ENCODE results near the gene STOML1. TPM values are rescaled to one million over a fixed set of nuclear protein-coding genes. Genes with fewer than 3 reads are reported as not detected.

STOML1 gene
- total RNA-seq, 3 donors from 2014 or later = 11.5 to 13.4 (median 12.4) TPM

- no peaks in the 10 kb centered on the region for H3K9me3 ChIP-seq
- DNase-seq (no peak), ATAC-seq (no peak)
- no peaks in the 10 kb centered on the region for H3K36me3 ChIP-seq (ENCODE audit: low read depth)
- no peak overlapping the region for H3K4me3 ChIP-seq
- intact Hi-C loops (cut with DNase I, micrococcal nuclease) = no loop called here
- TF ChIP-seq, protein P1, sequence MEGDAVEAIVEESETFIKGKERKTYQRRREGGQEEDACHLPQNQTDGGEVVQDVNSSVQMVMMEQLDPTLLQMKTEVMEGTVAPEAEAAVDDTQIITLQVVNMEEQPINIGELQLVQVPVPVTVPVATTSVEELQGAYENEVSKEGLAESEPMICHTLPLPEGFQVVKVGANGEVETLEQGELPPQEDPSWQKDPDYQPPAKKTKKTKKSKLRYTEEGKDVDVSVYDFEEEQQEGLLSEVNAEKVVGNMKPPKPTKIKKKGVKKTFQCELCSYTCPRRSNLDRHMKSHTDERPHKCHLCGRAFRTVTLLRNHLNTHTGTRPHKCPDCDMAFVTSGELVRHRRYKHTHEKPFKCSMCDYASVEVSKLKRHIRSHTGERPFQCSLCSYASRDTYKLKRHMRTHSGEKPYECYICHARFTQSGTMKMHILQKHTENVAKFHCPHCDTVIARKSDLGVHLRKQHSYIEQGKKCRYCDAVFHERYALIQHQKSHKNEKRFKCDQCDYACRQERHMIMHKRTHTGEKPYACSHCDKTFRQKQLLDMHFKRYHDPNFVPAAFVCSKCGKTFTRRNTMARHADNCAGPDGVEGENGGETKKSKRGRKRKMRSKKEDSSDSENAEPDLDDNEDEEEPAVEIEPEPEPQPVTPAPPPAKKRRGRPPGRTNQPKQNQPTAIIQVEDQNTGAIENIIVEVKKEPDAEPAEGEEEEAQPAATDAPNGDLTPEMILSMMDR (IDR thresholded peaks at IDR 0.05) = no peak
- H3K4me1 ChIP-seq (ENCODE audit: low read depth) = peaks cover 15% of the 10 kb centered on the region
Measured at GRCh38 chr15:73952171-73952912, 39.8 kb downstream of the STOML1 start.

GRCh38 chr15:73951601-73952000, 40.5 kb downstream of the STOML1 start:
- intact Hi-C loops (cut with DNase I, micrococcal nuclease) = no loop called here
- TF ChIP-seq, protein P1 (IDR thresholded peaks at IDR 0.05) = no peak
- Histone ChIP-seq H3K4me3 (no peak overlapping the region), H3K4me1 (ENCODE audit: low read depth) (peaks cover 15% of the 10 kb centered on the region), H3K9me3 (no peaks in the 10 kb centered on the region), H3K36me3 (ENCODE audit: low read depth) (no peaks in the 10 kb centered on the region)
- no peak for DNase-seq
- no peak for ATAC-seq

- ATAC-seq (peak; percentile 86), DNase-seq (peak; percentile 82 to 86 (median 85))
- intact Hi-C loops (cut with DNase I, micrococcal nuclease) = no loop called here
- H3K4me1 ChIP-seq (ENCODE audit: low read depth) = peaks cover 15% of the 10 kb centered on the region
- TF ChIP-seq, protein P1 (IDR thresholded peaks at IDR 0.05) = peak; percentile 41
- H3K36me3 ChIP-seq (ENCODE audit: low read depth) = no peaks in the 10 kb centered on the region
- no peak overlapping the region for H3K4me3 ChIP-seq
- H3K9me3 ChIP-seq = no peaks in the 10 kb centered on the region
Measured at GRCh38 chr15:73950831-73951561, 41.1 kb downstream of the STOML1 start.

DNA sequence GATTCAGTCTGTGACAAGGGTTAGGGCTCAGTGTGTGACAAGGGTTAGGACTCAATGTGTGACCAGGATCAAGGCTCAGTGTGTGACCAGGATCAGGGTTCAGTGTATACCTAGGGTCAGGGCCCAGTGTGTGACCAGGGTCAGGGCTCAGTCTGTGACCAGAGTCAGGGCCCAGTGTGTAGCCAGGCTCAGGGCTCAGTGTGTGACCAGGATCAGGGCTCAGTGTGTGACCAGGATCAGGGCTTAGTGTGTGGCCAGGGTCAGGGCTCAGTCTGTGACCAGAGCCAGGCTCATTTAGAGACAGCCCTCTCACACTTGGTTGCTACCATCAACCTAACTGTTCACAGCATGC, 41.6 kb downstream of the STOML1 start:
- intact Hi-C loops (cut with DNase I, micrococcal nuclease) = no loop called here
- ATAC-seq (no peak), DNase-seq (no peak)
- TF ChIP-seq, protein P1 (IDR thresholded peaks at IDR 0.05) = no peak
- Histone ChIP-seq H3K4me1 (ENCODE audit: low read depth) (peaks cover 15% of the 10 kb centered on the region), H3K9me3 (no peaks in the 10 kb centered on the region), H3K4me3 (no peak overlapping the region), H3K36me3 (ENCODE audit: low read depth) (no peaks in the 10 kb centered on the region)

DNA sequence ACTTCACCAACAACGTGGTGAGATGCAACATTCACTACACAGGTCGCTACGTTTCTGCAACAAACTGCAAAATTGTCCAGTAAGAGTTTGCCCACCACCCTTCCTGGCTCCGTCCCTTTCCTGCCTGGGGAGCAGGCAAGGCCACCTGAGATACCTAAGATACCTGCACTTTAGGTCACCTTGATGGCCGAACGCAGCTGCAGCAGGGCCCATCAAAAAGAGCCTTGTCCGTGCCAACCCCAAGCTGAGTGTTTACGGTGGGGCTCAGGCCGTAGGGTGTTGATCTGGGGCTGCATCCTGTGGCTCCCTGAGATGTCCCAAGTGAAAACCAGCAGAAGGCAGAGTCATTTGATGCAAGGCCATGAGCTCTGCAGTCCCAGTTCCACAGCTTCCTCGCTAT, 42.6 kb downstream of the STOML1 start:
- H3K36me3 ChIP-seq (ENCODE audit: low read depth) = no peaks in the 10 kb centered on the region
- ATAC-seq (no peak), DNase-seq (no peak)
- H3K9me3 ChIP-seq = no peaks in the 10 kb centered on the region
- peaks cover 15% of the 10 kb centered on the region for H3K4me1 ChIP-seq (ENCODE audit: low read depth)
- TF ChIP-seq, protein P1 (IDR thresholded peaks at IDR 0.05) = no peak
- intact Hi-C loops (cut with DNase I, micrococcal nuclease) = no loop called here
- H3K4me3 ChIP-seq = no peak overlapping the region
